Measurements from ENCODE around the gene TIPRL.

The TIPRL gene

GRCh38 chr1:168141871-168142385, 36.8 kb upstream of the TIPRL start:
- ChIA-PET POLR2A (no interaction called here), CTCF (interaction anchor here (0.9 to 1.5 kb wide), 4 partner anchors 10 to 60 kb away, joined by 3 to 10 read pairs (median 4); no protein-coding TSS in a partner anchor)
- no peak overlapping the region for H3K4me3 ChIP-seq (ENCODE audit: low read depth, low read length)
- no peak for DNase-seq (ENCODE audit: low read depth, low spot score)
- TF ChIP-seq, protein P1, sequence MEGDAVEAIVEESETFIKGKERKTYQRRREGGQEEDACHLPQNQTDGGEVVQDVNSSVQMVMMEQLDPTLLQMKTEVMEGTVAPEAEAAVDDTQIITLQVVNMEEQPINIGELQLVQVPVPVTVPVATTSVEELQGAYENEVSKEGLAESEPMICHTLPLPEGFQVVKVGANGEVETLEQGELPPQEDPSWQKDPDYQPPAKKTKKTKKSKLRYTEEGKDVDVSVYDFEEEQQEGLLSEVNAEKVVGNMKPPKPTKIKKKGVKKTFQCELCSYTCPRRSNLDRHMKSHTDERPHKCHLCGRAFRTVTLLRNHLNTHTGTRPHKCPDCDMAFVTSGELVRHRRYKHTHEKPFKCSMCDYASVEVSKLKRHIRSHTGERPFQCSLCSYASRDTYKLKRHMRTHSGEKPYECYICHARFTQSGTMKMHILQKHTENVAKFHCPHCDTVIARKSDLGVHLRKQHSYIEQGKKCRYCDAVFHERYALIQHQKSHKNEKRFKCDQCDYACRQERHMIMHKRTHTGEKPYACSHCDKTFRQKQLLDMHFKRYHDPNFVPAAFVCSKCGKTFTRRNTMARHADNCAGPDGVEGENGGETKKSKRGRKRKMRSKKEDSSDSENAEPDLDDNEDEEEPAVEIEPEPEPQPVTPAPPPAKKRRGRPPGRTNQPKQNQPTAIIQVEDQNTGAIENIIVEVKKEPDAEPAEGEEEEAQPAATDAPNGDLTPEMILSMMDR (IDR thresholded peaks at IDR 0.05; ENCODE audit: insufficient read depth, low read length, missing control alignments) = no peak

DNA sequence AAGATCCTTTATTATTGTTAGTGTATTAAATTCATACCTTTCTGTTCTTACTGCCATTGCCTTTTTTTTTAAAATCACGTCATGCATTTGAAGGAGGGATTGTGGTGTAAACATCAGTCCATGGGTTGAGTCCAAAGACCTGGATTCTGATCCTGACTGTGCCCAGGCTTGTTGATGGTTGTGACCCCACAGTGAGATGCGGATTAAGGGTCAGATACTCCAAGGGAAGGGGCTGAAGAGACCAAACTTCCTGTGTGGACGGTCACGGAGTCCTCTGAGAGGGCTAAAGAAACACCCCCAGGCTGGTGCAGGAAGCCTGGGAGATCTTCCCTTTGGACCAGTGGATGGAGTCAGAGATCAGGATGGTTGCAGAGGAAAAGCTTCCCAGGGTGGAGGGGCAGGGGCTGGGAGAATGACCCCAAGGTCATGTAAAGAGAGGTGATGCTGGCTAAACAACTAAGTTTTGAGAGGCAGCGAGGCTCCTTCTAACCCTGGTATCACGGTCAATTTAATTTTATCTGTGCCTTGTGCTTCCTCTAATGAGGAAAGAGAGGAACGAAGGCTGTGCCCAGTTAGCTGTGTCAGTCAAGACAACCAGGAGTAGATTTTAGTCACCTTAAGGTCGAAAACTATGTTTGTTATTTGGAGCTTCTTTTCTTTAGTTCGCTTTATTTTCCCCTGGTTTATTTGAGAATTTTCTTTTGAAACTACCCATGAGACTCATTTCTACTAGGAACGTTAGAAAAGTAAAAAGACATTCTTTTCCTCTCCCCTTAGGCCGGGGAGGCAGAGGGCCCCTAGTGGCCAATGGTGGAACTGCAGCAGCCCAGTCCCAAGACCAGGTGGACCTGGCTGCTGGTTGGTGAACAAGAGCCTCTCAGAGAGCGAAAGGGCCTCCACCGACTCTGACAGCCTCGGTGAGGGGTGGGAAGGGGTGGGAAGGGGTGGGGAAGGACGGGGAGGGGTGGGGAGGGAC, 33.3 kb upstream of the TIPRL start:
- TF ChIP-seq, protein P1 (IDR thresholded peaks at IDR 0.05; ENCODE audit: insufficient read depth, low read length, missing control alignments) = peak; percentile 99
- ChIA-PET CTCF (interaction anchor here (0.6 to 3.7 kb wide), 38 partner anchors 9 to 434 kb away, joined by 3 to 39 read pairs (median 5); partner anchors contain the start of gene GPR161), POLR2A (no interaction called here)
- H3K4me3 ChIP-seq (ENCODE audit: low read depth, low read length) = no peak overlapping the region
- DNase-seq (ENCODE audit: low read depth, low spot score) = no peak

DNA sequence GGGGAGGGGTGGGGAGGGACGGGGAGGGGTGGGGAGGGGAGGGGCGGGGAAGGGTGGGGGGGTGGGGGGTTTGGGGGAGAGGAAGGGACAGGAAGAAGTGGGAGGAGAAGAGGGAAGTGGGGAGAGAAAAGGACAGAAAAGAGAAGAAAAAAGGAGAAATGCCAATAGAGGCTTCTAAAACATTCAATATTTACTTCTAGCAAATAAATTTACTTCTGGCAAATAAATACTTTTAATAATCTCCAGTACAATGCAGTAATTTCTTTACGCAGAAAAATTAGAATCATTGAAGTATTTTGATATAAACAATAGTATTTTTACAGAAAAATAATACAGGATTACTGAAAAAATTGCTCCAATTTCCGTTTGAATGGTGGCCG, 32.6 kb upstream of the TIPRL start:
- DNase-seq (ENCODE audit: low read depth, low spot score) = no peak
- POLR2A ChIA-PET = no interaction called here
- CTCF ChIA-PET = interaction anchor here (0.8 to 3.7 kb wide), 22 partner anchors 8 to 197 kb away, joined by 3 to 39 read pairs (median 6); partner anchors contain the start of gene GPR161
- TF ChIP-seq, protein P1 (IDR thresholded peaks at IDR 0.05; ENCODE audit: insufficient read depth, low read length, missing control alignments) = no peak
- no peak overlapping the region for H3K4me3 ChIP-seq (ENCODE audit: low read depth, low read length)

DNA sequence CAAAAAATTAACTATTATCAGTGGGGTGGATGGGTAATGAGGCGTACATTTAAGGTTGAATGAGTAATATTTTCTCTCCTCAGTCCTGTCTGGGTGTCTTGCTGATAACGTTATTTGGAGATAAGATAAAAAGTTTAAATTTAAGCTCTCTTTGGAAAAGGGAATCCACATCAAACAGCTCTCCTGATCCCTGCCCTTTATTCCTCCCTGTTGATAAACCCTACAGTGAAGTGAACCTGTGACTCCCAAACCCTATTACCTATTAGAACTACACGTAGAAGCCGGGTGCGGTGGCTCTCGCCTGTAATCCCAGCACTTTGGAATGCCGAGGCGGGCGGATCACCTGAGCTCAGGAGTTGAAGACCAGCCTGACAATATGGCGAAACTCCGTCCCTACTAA, 32.1 kb upstream of the TIPRL start:
- no peak for DNase-seq (ENCODE audit: low read depth, low spot score)
- TF ChIP-seq, protein P1 (IDR thresholded peaks at IDR 0.05; ENCODE audit: insufficient read depth, low read length, missing control alignments) = no peak
- no peak overlapping the region for H3K4me3 ChIP-seq (ENCODE audit: low read depth, low read length)
- ChIA-PET CTCF (interaction anchor here (0.8 to 3.7 kb wide), 9 partner anchors 9 to 196 kb away, joined by 3 to 39 read pairs (median 14); partner anchors contain the start of gene GPR161), POLR2A (no interaction called here)

DNA sequence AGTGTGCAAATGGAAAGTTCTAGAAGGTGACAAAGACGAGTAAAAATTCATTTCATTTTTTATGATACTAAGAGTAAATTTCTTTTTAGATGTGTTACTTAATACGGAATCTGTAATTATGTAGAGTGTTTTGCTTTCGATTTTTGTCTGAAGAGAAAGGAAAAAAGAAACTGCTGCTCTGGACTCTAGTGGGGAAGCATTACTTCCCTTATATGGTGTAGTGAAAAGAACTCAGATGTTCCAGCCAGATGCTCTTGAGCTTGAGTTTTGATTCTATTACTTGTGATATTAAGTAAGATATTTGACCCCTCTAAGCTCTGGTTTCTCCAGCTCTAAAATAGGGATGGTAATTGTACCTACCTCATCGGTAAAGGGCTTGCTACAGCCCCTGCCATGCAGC, 29.8 kb upstream of the TIPRL start:
- no peak overlapping the region for H3K4me3 ChIP-seq (ENCODE audit: low read depth, low read length)
- POLR2A ChIA-PET = no interaction called here
- CTCF ChIA-PET = interaction anchor here (1.0 kb wide), 1 partner anchor 13 kb away, joined by 3 read pairs; no protein-coding TSS in a partner anchor
- DNase-seq (ENCODE audit: low read depth, low spot score) = no peak
- TF ChIP-seq, protein P1 (IDR thresholded peaks at IDR 0.05; ENCODE audit: insufficient read depth, low read length, missing control alignments) = no peak

GRCh38 chr1:168150283-168150682, 28.5 kb upstream of the TIPRL start:
- H3K4me3 ChIP-seq (ENCODE audit: low read depth, low read length) = no peak overlapping the region
- ChIA-PET CTCF (no interaction called here), POLR2A (no interaction called here)
- TF ChIP-seq, protein P1 (IDR thresholded peaks at IDR 0.05; ENCODE audit: insufficient read depth, low read length, missing control alignments) = no peak
- DNase-seq (ENCODE audit: low read depth, low spot score) = no peak

Data from AG04449 (cell line).